GM19438 (cell line): Measurements from ENCODE around the gene LIX1.

Source experiments
- ATAC-seq: cut with Tn5 transposase; IDR thresholded peaks from one replicate; pipeline ENCODE4 v1.9.1; 2021; ENCODE audit warnings: low read depth; ENCODE audit not compliant: unreplicated experiment

LIX1 gene

GRCh38 chr5:97078958-97079743 is 63.3 kb downstream of the LIX1 start:
- ATAC-seq = no peak

GRCh38 chr5:97077246-97077645 is 65.2 kb downstream of the LIX1 start:
- no peak for ATAC-seq

GRCh38 chr5:97076098-97076497 is 66.3 kb downstream of the LIX1 start:
- ATAC-seq = no peak

GRCh38 chr5:97075649-97076048 is 66.8 kb downstream of the LIX1 start:
- no peak for ATAC-seq

- ATAC-seq = no peak
Observed at GRCh38 chr5:97074859-97075489, 67.4 kb downstream of the LIX1 start.

- no peak for ATAC-seq
Observed at GRCh38 chr5:97073420-97073819, 69.0 kb downstream of the LIX1 start.

GRCh38 chr5:97072696-97073095 is 69.7 kb downstream of the LIX1 start:
- ATAC-seq = no peak

- ATAC-seq = no peak
Observed at GRCh38 chr5:97071993-97072392, 70.4 kb downstream of the LIX1 start.

GRCh38 chr5:97071101-97071500 is 71.3 kb downstream of the LIX1 start:
- no peak for ATAC-seq

- ATAC-seq = no peak
Observed at GRCh38 chr5:97070234-97070633, 72.2 kb downstream of the LIX1 start.

- ATAC-seq = no peak
Observed at GRCh38 chr5:97067296-97067850, 75.0 kb downstream of the LIX1 start.

- no peak for ATAC-seq
Observed at GRCh38 chr5:97065475-97065874, 76.9 kb downstream of the LIX1 start.

- no peak for ATAC-seq
Observed at GRCh38 chr5:97063251-97063650, 79.2 kb downstream of the LIX1 start.

GRCh38 chr5:97062046-97062445 is 80.4 kb downstream of the LIX1 start:
- no peak for ATAC-seq

- no peak for ATAC-seq
Observed at GRCh38 chr5:97056263-97056662, 86.1 kb downstream of the LIX1 start.

- no peak for ATAC-seq
Observed at GRCh38 chr5:97049175-97049574, 93.2 kb downstream of the LIX1 start.

- no peak for ATAC-seq
Observed at GRCh38 chr5:97047076-97047475, 95.3 kb downstream of the LIX1 start.

GRCh38 chr5:97046270-97046982 is 96.0 kb downstream of the LIX1 start:
- ATAC-seq = no peak

- no peak for ATAC-seq
Observed at GRCh38 chr5:97044052-97044451, 98.4 kb downstream of the LIX1 start.

GRCh38 chr5:97043511-97043910 is 98.9 kb downstream of the LIX1 start:
- ATAC-seq = no peak

GRCh38 chr5:97042996-97043395 is 99.4 kb downstream of the LIX1 start:
- no peak for ATAC-seq
